H1 (cell line): ENCODE data around the gene SGMS1. TPM values are rescaled to one million over a fixed set of nuclear protein-coding genes. Genes with fewer than 3 reads are reported as not detected.
"Not testable (repeated sequence)": the region's sequence is repeated elsewhere in the genome, so short reads cannot be mapped to it uniquely, and the experiment has no call there.

ENCODE experiments used
- CTCF ChIA-PET: fragments of 300-600 bp; sonication (Branson Sonifier 250); formaldehyde crosslinking; loops from one replicate; lab custom pipeline; 2021; ENCODE audit not compliant: partially characterized antibody; lab: Charles Lee
- POLR2A ChIA-PET: fragments of 300-600 bp; sonication (Branson Sonifier 250); formaldehyde crosslinking; loops from one replicate; lab custom pipeline; 2021; ENCODE audit warnings: inconsistent platforms; ENCODE audit not compliant: partially characterized antibody; lab: Charles Lee
- DNase-seq, 2 experiments: peaks; one replicate each; pipeline versions ENCODE4 v3.0.0 to v3.0.0-alpha.2; 2010 to 2022; ENCODE audit warnings: low spot score in 2 of 2, low read depth in 1 of 2, mixed read lengths in 1 of 2
- FAIRE-seq: peaks from 2 replicates; lab custom pipeline; 2011; peaks lifted over from hg19 to GRCh38; lab: Jason Lieb, UNC
- H2AFZ ChIP-seq: 2 replicates; pipeline ENCODE4 v1.8.1; 2012; ENCODE audit warnings: low read length, inconsistent platforms
- H2AK5ac ChIP-seq: 2 replicates; pipeline ENCODE4 v1.6.1; 2013; ENCODE audit warnings: low read depth, low read length
- H2BK120ac ChIP-seq: replicated peaks from 2 replicates; pipeline ENCODE3; 2013; ENCODE audit warnings: low read depth, low read length, inconsistent platforms
- H2BK12ac ChIP-seq: 2 replicates; pipeline ENCODE4 v1.6.1; 2013; ENCODE audit warnings: low read depth, low read length
- H2BK15ac ChIP-seq: 2 replicates; pipeline ENCODE4 v1.6.1; 2013; ENCODE audit warnings: low read length
- H2BK20ac ChIP-seq: 2 replicates; pipeline ENCODE4 v1.6.1; 2013; ENCODE audit warnings: low read length
- H2BK5ac ChIP-seq: 2 replicates; pipeline ENCODE4 v1.6.1; 2013; ENCODE audit warnings: low read depth, low read length
- H3K14ac ChIP-seq: 2 replicates; pipeline ENCODE4 v1.6.1; 2013; ENCODE audit warnings: inconsistent platforms; ENCODE audit not compliant: insufficient read length
- H3K18ac ChIP-seq: 2 replicates; pipeline ENCODE4 v1.6.1; 2013; ENCODE audit warnings: low read length; ENCODE audit errors: extremely low read depth
- H3K23ac ChIP-seq: 2 replicates; pipeline ENCODE4 v1.6.1; 2013; ENCODE audit warnings: inconsistent platforms; ENCODE audit not compliant: insufficient read length
- H3K23me2 ChIP-seq: 2 replicates; pipeline ENCODE4 v1.6.1; 2013; ENCODE audit warnings: low read depth, low read length
- H3K27ac ChIP-seq: 2 replicates; pipeline ENCODE4 v1.6.1; 2011; ENCODE audit warnings: low read depth, low read length, inconsistent platforms
- H3K27me3 ChIP-seq, 4 experiments: replicated peaks in 1 of 4; 1 replicate in 1 of 4; 2 replicates in 3 of 4; pipeline versions ENCODE4 v1.6.1 to v1.8.1; 2011 to 2013; ENCODE audit warnings: low read length in 3 of 4, mild to moderate bottlenecking in 3 of 4, inconsistent platforms in 2 of 4, mixed read lengths in 2 of 4, moderate library complexity in 1 of 4; ENCODE audit not compliant: control insufficient read depth in 3 of 4, insufficient read depth in 3 of 4; ENCODE audit errors: extremely low read depth in 1 of 4
- H3K36me3 ChIP-seq, 4 experiments: 2 replicates each; pipeline versions ENCODE4 v1.6.1 to v1.8.1; 2011 to 2013; ENCODE audit warnings: mild to moderate bottlenecking in 4 of 4, low read length in 3 of 4, moderate library complexity in 2 of 4, control low read depth in 1 of 4, inconsistent platforms in 1 of 4; ENCODE audit not compliant: insufficient read depth in 4 of 4, control insufficient read depth in 2 of 4
- H3K4ac ChIP-seq: replicated peaks from 2 replicates; pipeline ENCODE3; 2013; ENCODE audit warnings: low read length, low read depth, mixed read lengths, inconsistent platforms; ENCODE audit not compliant: insufficient read length
- H3K4me1 ChIP-seq, 4 experiments: replicated peaks in 1 of 4; 1 replicate in 1 of 4; 2 replicates in 3 of 4; pipeline versions ENCODE4 v1.6.1 to v1.8.1; 2011 to 2013; ENCODE audit warnings: low read length in 3 of 4, inconsistent platforms in 2 of 4, mixed read lengths in 1 of 4; ENCODE audit not compliant: insufficient read depth in 4 of 4, control insufficient read depth in 3 of 4
- H3K4me2 ChIP-seq, 2 experiments: 2 replicates each; pipeline versions ENCODE4 v1.6.1 to v1.8.1; 2011 to 2013; ENCODE audit warnings: low read depth in 2 of 2, low read length in 2 of 2, control low read depth in 1 of 2, inconsistent platforms in 1 of 2, mild to moderate bottlenecking in 1 of 2; ENCODE audit not compliant: insufficient read depth in 1 of 2
- H3K4me3 ChIP-seq, 4 experiments: fragments of 200-600, 300-600 bp in 1 of 4; sonication (generic), shearing (Covaris generic), sonication (Bioruptor Twin) in 1 of 4; 2 replicates each; pipeline versions ENCODE4 v1.5.1 to v1.8.1; 2011 to 2016; ENCODE audit warnings: low read length in 4 of 4, low read depth in 3 of 4, control low read depth in 2 of 4, inconsistent platforms in 2 of 4, mild to moderate bottlenecking in 2 of 4, mixed read lengths in 1 of 4, moderate library complexity in 1 of 4; ENCODE audit not compliant: insufficient read depth in 2 of 4; ENCODE audit errors: extremely low read depth in 1 of 4
- H3K56ac ChIP-seq: replicated peaks from 2 replicates; pipeline ENCODE3; 2013; ENCODE audit warnings: low read depth, mild to moderate bottlenecking, mixed read lengths, low read length, inconsistent platforms; ENCODE audit not compliant: insufficient read length
- H3K79me1 ChIP-seq: 2 replicates; pipeline ENCODE4 v1.6.1; 2013; ENCODE audit warnings: low read depth, low read length, control low read depth
- H3K79me2 ChIP-seq, 2 experiments: 2 replicates each; pipeline versions ENCODE4 v1.6.1 to v1.8.1; 2012 to 2013; ENCODE audit warnings: low read length in 2 of 2, mild to moderate bottlenecking in 2 of 2, inconsistent platforms in 1 of 2; ENCODE audit not compliant: insufficient read depth in 2 of 2, control insufficient read depth in 1 of 2
- H3K9ac ChIP-seq, 4 experiments: replicated peaks in 1 of 4; 1 replicate in 1 of 4; 2 replicates in 3 of 4; pipeline versions ENCODE4 v1.6.1 to v1.8.1; 2011 to 2013; ENCODE audit warnings: low read depth in 3 of 4, low read length in 3 of 4, control low read depth in 2 of 4, mild to moderate bottlenecking in 2 of 4, moderate library complexity in 2 of 4, inconsistent platforms in 1 of 4; ENCODE audit errors: extremely low read depth in 1 of 4
- H3K9me3 ChIP-seq, 2 experiments: 2 replicates each; pipeline versions ENCODE4 v1.6.1 to v1.8.1; 2012 to 2013; ENCODE audit warnings: mild to moderate bottlenecking in 2 of 2, moderate library complexity in 2 of 2, control low read depth in 1 of 2, inconsistent platforms in 1 of 2, low read depth in 1 of 2, low read length in 1 of 2, mixed read lengths in 1 of 2; ENCODE audit not compliant: insufficient read depth in 2 of 2
- H4K20me1 ChIP-seq, 2 experiments: replicated peaks in 1 of 2; 2 replicates each; pipeline versions ENCODE3 to v1.8.1; 2011 to 2013; ENCODE audit warnings: inconsistent platforms in 2 of 2, low read length in 2 of 2, mild to moderate bottlenecking in 1 of 2; ENCODE audit not compliant: insufficient read depth in 2 of 2, control insufficient read depth in 1 of 2
- H4K5ac ChIP-seq: 2 replicates; pipeline ENCODE4 v1.6.1; 2013; ENCODE audit warnings: low read length, low read depth, mixed read lengths, inconsistent platforms; ENCODE audit not compliant: insufficient read length
- H4K8ac ChIP-seq: 2 replicates; pipeline ENCODE4 v1.8.0; 2013; ENCODE audit warnings: mild to moderate bottlenecking, moderate library complexity, low read length, inconsistent platforms; ENCODE audit not compliant: insufficient read depth; ENCODE audit errors: extremely low read depth
- H4K91ac ChIP-seq: replicated peaks from 2 replicates; pipeline ENCODE3; 2013; ENCODE audit warnings: low read length, mixed read lengths, inconsistent platforms; ENCODE audit not compliant: insufficient read length
- CTCF ChIP-seq, 3 experiments: IDR thresholded peaks; 1 replicate in 2 of 3; 2 replicates in 1 of 3; pipeline versions ENCODE4 v1.5.1 to v1.6.1; 2011; ENCODE audit warnings: low read length in 3 of 3, mild to moderate bottlenecking in 3 of 3, inconsistent platforms in 2 of 3, low read depth in 1 of 3, moderate library complexity in 1 of 3; ENCODE audit not compliant: insufficient read depth in 1 of 3; ENCODE audit errors: control extremely low read depth in 1 of 3
- WGBS, 2 experiments: shearing (Covaris generic) in 1 of 2; methylation state at CpG; one replicate each; pipeline versions ENCODE4 v1.1.6 to v1.1.7; 2013 to 2015; ENCODE audit warnings: low lambda C conversion rate in 2 of 2, mixed read lengths in 2 of 2, inconsistent platforms in 1 of 2, low coverage in 1 of 2, missing lambda C conversion rate in 1 of 2; ENCODE audit not compliant: insufficient replicate concordance in 2 of 2, insufficient coverage in 1 of 2, insufficient read length in 1 of 2; ENCODE audit errors: extremely low coverage in 1 of 2, missing lambda C conversion rate in 1 of 2; 5-methylcytosine and 5-hydroxymethylcytosine counted together
- polyA plus RNA-seq, 7 experiments: library from polyadenylated mRNA; depleted of rRNA in 3 of 7; stranded (reverse) in 5 of 7; unstranded in 2 of 7; fragments of >200 nt in 5 of 7; fragments of 200-250 nt in 2 of 7; gene quantifications; 1 replicate in 5 of 7; 2 replicates in 1 of 7; 4 replicates in 1 of 7; pipeline versions ENCODE4 v1.2.1 to v1.2.3, GENCODE V29; 2011 to 2013; ENCODE audit warnings: missing spikeins in 2 of 7, mixed read lengths in 2 of 7
- total RNA-seq: library from RNA; stranded (reverse); fragmentation: NEBNext Ultra II Directional; extraction: Animal tissue kit (Norgen Biotek cat#: 25700); gene quantifications from 2 replicates; pipeline ENCODE4 v1.2.1, GENCODE V29; 2021

SGMS1 gene
- total and polyA plus RNA-seq, 2 of the 8 experiments (the other 6 are each of a cell fraction or from before 2014, with no cell fraction given), result 6.0 to 15.6 TPM

GRCh38 chr10:50271564-50272250, 352.0 kb downstream of the SGMS1 start (continued):
- TF ChIP-seq CTCF (IDR thresholded peaks at IDR 0.05; ENCODE audit: control extremely low read depth in 1 of 3, insufficient read depth in 1 of 3, low read depth in 1 of 3, low read length in 3 of 3), result peak; percentile 13 to 26 (median 16); a peak in 2 of 4 replicates

GRCh38 chr10:50267877-50268276, 355.9 kb downstream of the SGMS1 start:
- H3K23me2 ChIP-seq, H2BK15ac ChIP-seq, H3K36me3 ChIP-seq, H3K4me1 ChIP-seq, H2AK5ac ChIP-seq, H3K23ac ChIP-seq, FAIRE-seq, H3K4me3 ChIP-seq, H3K4ac ChIP-seq, H3K27ac ChIP-seq, POLR2A ChIA-PET, H4K91ac ChIP-seq, H2BK12ac ChIP-seq, DNase-seq, H2BK5ac ChIP-seq, H4K5ac ChIP-seq, H3K4me2 ChIP-seq, H3K14ac ChIP-seq, H3K27me3 ChIP-seq, H3K79me2 ChIP-seq, H4K20me1 ChIP-seq, H2AFZ ChIP-seq, H3K9ac ChIP-seq, H4K8ac ChIP-seq, H3K18ac ChIP-seq, H3K9me3 ChIP-seq, H3K79me1 ChIP-seq, H2BK120ac ChIP-seq, CTCF ChIA-PET, H2BK20ac ChIP-seq, H3K56ac ChIP-seq: not testable (repeated sequence)
- WGBS, 2 experiments, result 95% methylated on average over 2 of the region's 3 CpGs; no CpG with 5 or more reads in 1 of the 2 experiments
